ENCODE data around the gene SOX6.
"Not testable (repeated sequence)": the region's sequence is repeated elsewhere in the genome, so short reads cannot be mapped to it uniquely, and the experiment has no call there.

The SOX6 gene

GRCh38 chr11:16036218-16036617 lies 320.1 kb downstream of the SOX6 start:
- no peak for DNase-seq (ENCODE audit: low read depth in 2 of 2)
- no peak for TF ChIP-seq CTCF (IDR thresholded peaks at IDR 0.05; ENCODE audit: low read depth, low read length)
- no peak overlapping the region for H3K4me3 ChIP-seq (replicated peaks in 1 of 2; ENCODE audit: low read depth in 2 of 2, low read length in 2 of 2)

- H3K4me3 ChIP-seq (replicated peaks in 1 of 2; ENCODE audit: low read depth in 2 of 2, low read length in 2 of 2) = no peak overlapping the region
- TF ChIP-seq CTCF (IDR thresholded peaks at IDR 0.05; ENCODE audit: low read depth, low read length) = no peak
- peak in 1 of 2 donors; percentile 11 for DNase-seq (ENCODE audit: low read depth in 2 of 2)
Measured at GRCh38 chr11:16034074-16034473, 322.3 kb downstream of the SOX6 start.

- H3K4me3 ChIP-seq (replicated peaks in 1 of 2; ENCODE audit: low read depth in 2 of 2, low read length in 2 of 2) = no peak overlapping the region
- no peak for TF ChIP-seq CTCF (IDR thresholded peaks at IDR 0.05; ENCODE audit: low read depth, low read length)
- DNase-seq (ENCODE audit: low read depth in 2 of 2) = no peak
Measured at GRCh38 chr11:16032974-16033373, 323.4 kb downstream of the SOX6 start.

- no peak overlapping the region for H3K4me3 ChIP-seq (replicated peaks in 1 of 2; ENCODE audit: low read depth in 2 of 2, low read length in 2 of 2)
- DNase-seq (ENCODE audit: low read depth in 2 of 2) = no peak
- no peak for TF ChIP-seq CTCF (IDR thresholded peaks at IDR 0.05; ENCODE audit: low read depth, low read length)
Measured at GRCh38 chr11:16031210-16031609, 325.1 kb downstream of the SOX6 start.

GRCh38 chr11:16030664-16031063 lies 325.7 kb downstream of the SOX6 start:
- DNase-seq (ENCODE audit: low read depth in 2 of 2) = no peak
- no peak for TF ChIP-seq CTCF (IDR thresholded peaks at IDR 0.05; ENCODE audit: low read depth, low read length)
- no peak overlapping the region for H3K4me3 ChIP-seq (replicated peaks in 1 of 2; ENCODE audit: low read depth in 2 of 2, low read length in 2 of 2)

GRCh38 chr11:16029151-16029550 lies 327.2 kb downstream of the SOX6 start:
- not testable (repeated sequence) for H3K4me3 ChIP-seq (replicated peaks in 1 of 2; ENCODE audit: low read depth in 2 of 2, low read length in 2 of 2); DNase-seq (ENCODE audit: low read depth in 2 of 2)

GRCh38 chr11:16028419-16028818 lies 327.9 kb downstream of the SOX6 start:
- DNase-seq (ENCODE audit: low read depth in 2 of 2) = peak; percentile 27 to 43
- no peak for TF ChIP-seq CTCF (IDR thresholded peaks at IDR 0.05; ENCODE audit: low read depth, low read length)
- H3K4me3 ChIP-seq (replicated peaks in 1 of 2; ENCODE audit: low read depth in 2 of 2, low read length in 2 of 2) = no peak overlapping the region

All from cardiac fibroblast (primary cell).